IPS-20b (cell line): ENCODE data around the gene PPP3R2.

Source experiments
- H3K27ac ChIP-seq: one replicate; pipeline ENCODE4 v1.5.1; 2013; ENCODE audit warnings: low read length
- H3K27me3 ChIP-seq: 2 replicates; pipeline ENCODE4 v1.6.1; 2013; ENCODE audit warnings: mild to moderate bottlenecking, low read length, inconsistent platforms; ENCODE audit not compliant: insufficient read depth
- H3K36me3 ChIP-seq: 2 replicates; pipeline ENCODE4 v1.6.1; 2013; ENCODE audit warnings: low read depth, mild to moderate bottlenecking, inconsistent platforms, low read length, moderate library complexity; ENCODE audit not compliant: insufficient read depth
- H3K4me1 ChIP-seq: 2 replicates; pipeline ENCODE4 v1.6.1; 2013; ENCODE audit warnings: mild to moderate bottlenecking, control low read depth, inconsistent platforms, low read length, moderate library complexity; ENCODE audit not compliant: insufficient read depth
- H3K4me3 ChIP-seq: 2 replicates; pipeline ENCODE4 v1.5.1; 2013; ENCODE audit warnings: mild to moderate bottlenecking, low read length, inconsistent platforms
- H3K9ac ChIP-seq: 2 replicates; pipeline ENCODE4 v1.6.1; 2013; ENCODE audit warnings: low read depth, mild to moderate bottlenecking, inconsistent platforms, low read length, moderate library complexity
- H3K9me3 ChIP-seq: 2 replicates; pipeline ENCODE4 v1.6.1; 2013; ENCODE audit warnings: mild to moderate bottlenecking, low read depth, low read length, inconsistent platforms; ENCODE audit not compliant: insufficient read depth

The PPP3R2 gene, protein sequence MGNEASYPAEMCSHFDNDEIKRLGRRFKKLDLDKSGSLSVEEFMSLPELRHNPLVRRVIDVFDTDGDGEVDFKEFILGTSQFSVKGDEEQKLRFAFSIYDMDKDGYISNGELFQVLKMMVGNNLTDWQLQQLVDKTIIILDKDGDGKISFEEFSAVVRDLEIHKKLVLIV

DNA sequence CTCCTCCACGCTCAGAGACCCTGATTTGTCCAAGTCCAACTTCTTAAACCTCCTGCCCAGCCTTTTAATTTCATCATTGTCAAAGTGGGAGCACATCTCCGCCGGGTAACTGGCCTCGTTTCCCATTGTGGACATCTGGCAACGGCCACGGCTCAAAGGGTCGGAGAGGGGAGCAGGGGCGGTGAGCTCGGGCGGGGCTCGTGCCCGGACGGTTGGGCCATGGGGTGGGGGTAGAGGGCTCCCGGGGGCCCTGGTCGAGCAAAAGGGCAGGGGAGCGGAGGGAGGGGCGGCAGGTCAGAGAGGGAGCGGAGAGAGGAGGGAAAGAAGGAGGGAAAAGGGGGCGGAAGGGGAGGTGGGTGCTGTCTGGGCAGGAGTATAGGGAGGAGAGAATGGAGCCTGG lies at the start of gene PPP3R2:
TSS of gene PPP3R2 (minus strand) at position 174 of the 400 bp plus-strand sequence. CDS start at position 126, 48 bp downstream.
- no peaks in the 10 kb centered on the region for H3K36me3 ChIP-seq
- no peak within 1 kb of the TSS for H3K9ac ChIP-seq
- no peak within 1 kb of the TSS for H3K27ac ChIP-seq
- H3K9me3 ChIP-seq: no peaks in the 10 kb centered on the region
- no peaks in the 10 kb centered on the region for H3K27me3 ChIP-seq
- no peak within 1 kb of the TSS for H3K4me3 ChIP-seq
- 0 out of 2 replicates have a peak, but pooled peaks cover 3% of the 10 kb centered on the region for H3K4me1 ChIP-seq

DNA sequence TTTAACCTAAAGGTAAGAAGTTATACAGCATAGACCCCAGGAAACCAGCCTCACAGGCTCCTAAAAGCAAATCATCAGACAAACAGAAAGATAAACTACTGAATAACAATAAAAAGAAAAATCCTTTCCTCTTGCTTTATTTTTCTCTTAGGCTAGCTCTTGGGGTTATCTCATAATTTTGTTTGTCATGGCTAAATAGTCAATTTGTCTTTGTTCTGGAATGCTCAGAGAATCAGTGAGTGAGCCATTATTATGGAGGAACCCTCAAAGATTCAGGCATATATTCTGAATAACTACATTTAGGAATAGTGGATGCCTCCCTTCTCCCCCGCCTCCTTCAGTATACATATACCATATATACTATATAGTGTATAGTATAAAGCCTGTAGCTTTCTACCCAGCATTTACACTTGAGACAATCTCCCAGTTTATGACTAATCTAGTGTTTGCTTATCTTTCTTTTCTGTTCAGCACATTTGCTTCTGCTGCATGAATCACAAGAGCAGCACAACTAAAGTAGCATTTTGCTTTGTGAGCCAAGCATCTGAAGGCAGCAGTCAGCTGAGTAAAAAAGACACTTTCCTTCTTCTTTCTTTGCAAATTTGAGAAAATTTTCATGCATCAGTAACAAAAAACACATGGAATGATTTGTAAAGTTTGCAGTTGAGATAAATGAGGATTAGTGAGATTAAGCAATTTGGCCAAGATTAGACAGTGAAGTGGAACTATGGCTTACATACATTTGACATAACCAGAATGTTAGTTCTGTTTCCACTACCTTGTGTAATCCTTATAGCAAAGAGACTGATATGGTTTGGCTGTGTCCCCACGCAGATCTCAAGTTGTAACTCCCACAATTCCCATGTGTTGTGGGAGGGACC lies 45.3 kb upstream of the PPP3R2 start:
- Histone ChIP-seq H3K9ac (no peak overlapping the region), H3K27me3 (no peaks in the 10 kb centered on the region), H3K4me3 (no peak overlapping the region), H3K9me3 (peaks cover 7% of the 10 kb centered on the region; the same call in 1 of the 2 replicates), H3K27ac (no peak overlapping the region), H3K36me3 (no peaks in the 10 kb centered on the region), H3K4me1 (no peaks in the 10 kb centered on the region)

DNA sequence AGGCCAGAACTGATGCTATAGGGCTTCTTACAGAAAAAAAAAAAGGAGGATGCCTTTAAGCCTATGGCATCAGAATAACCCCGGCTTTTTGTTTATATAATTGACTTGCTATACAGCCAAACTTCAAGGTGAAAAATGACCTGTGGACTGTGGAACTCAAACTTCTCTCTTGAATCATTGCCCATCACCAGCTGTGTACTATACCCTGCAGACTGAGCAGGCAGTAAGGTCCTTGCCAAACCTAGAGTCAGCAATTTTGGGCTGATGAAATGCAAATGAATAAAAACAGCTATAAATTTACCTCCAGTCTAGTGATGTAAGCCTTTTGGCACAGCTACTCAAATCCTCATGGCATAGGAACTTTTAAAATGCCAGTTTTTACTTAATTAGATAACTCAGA lies 44.5 kb upstream of the PPP3R2 start:
- Histone ChIP-seq H3K27me3 (no peaks in the 10 kb centered on the region), H3K36me3 (no peaks in the 10 kb centered on the region), H3K9ac (no peak overlapping the region), H3K9me3 (peaks cover 7% of the 10 kb centered on the region; the same call in 1 of the 2 replicates), H3K4me3 (no peak overlapping the region), H3K27ac (no peak overlapping the region), H3K4me1 (no peaks in the 10 kb centered on the region)

DNA sequence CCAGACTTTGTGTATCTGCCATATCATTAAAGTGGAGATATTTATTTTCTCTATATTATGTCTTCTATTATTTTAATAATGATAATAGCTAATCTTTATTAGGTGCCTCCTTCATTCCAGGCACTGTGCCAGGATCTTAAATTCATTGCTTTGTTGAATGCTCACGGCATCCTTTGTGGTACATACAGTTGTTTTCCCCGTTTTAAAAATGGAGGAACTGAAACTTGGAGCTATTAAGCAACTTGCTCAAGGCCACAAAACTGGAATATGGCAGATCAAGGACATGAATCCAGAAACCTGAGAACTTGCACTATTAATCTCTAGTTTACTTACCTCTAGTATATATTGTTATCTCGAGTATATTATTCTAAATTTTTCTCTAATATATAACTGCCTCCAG lies 41.5 kb upstream of the PPP3R2 start:
- Histone ChIP-seq H3K9ac (no peak overlapping the region), H3K36me3 (no peaks in the 10 kb centered on the region), H3K4me3 (no peak overlapping the region), H3K27me3 (no peaks in the 10 kb centered on the region), H3K9me3 (no peaks in the 10 kb centered on the region), H3K4me1 (no peaks in the 10 kb centered on the region), H3K27ac (no peak overlapping the region)

DNA sequence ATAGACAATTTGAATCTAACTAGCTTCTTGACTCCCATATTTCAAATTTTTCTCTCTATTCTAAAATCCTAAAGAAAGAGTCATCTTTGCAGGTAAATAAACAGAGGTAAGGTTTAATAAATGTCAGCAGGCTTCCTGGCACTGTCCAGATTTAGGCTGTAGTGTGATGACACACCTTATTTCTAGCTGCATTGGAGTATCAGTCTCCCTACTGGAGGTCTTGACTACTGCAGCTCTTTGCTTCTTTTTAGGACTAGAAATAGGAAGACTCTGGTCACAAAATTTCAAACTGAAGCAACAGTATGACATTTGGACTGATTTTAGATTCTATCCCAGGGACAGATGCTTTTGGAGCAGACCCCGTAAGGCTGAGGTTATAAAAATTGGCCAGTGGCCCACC lies 40.7 kb upstream of the PPP3R2 start:
- Histone ChIP-seq H3K27me3 (no peaks in the 10 kb centered on the region), H3K9me3 (no peaks in the 10 kb centered on the region), H3K27ac (no peak overlapping the region), H3K4me1 (no peaks in the 10 kb centered on the region), H3K36me3 (no peaks in the 10 kb centered on the region), H3K4me3 (no peak overlapping the region), H3K9ac (no peak overlapping the region)

DNA sequence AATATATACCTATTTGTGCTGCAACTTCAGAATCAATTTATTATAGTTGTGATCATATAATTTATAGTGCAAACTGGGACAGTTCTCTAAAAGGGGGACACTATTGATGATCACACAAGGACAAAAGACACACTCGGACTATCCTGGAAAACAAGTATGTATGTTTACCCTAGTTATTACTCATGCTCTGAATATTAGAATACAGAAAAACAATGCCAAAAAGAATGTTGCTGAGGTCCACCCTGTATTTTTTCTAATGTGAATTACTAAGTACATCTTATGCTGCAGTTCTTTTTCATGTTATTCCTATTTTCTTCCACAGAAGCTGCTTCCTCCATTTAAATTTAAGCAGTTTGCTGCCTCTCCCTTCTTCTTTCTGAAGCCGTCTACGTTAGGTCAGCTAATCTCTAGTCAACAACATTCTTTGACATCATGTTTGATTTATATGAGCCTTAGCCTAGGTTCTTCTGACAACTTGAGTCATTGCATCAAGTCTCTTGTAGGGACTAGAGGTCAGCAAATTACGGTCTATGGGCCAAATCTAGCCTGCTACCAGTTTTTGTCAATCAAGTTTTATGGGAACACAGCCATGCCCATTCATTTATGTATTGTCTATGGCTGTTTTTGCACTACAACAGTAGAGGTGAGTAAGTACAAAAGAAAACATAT lies 40.1 kb upstream of the PPP3R2 start:
- H3K4me1 ChIP-seq: no peaks in the 10 kb centered on the region

DNA sequence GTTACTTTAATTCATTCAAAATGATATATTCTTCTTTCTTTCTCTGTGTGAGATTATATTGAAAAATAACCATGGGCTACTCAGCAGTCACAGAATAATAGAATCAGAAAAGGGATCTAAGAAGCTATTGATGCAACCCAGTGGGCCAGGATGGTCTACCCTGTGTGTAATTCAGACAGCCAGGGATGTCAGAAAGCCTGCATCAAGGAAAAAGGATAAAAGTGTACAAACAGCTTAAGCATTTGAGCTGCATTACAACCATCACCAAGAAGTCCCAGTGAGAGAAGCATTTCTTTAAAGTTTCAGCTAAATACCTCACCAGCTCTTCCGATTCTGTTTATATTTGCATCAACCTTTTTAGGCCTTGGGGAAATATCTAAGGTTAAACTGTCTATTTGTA lies 37.8 kb upstream of the PPP3R2 start:
- H3K4me1 ChIP-seq: no peaks in the 10 kb centered on the region

More for the DNA sequence above, 40.1 kb upstream of the PPP3R2 start:
- Histone ChIP-seq H3K27ac (no peak overlapping the region), H3K9me3 (no peaks in the 10 kb centered on the region), H3K27me3 (no peaks in the 10 kb centered on the region), H3K9ac (no peak overlapping the region), H3K36me3 (no peaks in the 10 kb centered on the region), H3K4me3 (no peak overlapping the region)

DNA sequence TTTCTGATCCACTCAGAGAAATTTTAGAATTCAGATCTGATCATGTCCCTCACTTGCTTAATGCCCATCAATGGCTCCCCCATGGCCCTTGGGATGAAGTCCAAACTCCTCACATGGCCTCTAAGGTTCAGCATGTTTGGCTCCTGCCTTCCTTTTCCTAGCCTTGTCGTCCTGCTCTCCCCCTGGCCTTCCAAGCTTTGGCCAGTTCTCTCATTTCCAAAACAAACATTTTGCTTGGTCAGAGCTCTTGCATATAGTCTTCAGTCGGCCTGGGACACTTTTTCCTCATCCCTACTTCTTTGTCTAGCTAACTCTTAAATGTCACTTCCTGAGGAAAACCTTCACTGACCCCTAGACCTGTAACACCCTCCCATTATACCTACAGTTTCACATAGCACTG lies 37.1 kb upstream of the PPP3R2 start:
- Histone ChIP-seq H3K27ac (no peak overlapping the region), H3K27me3 (no peaks in the 10 kb centered on the region), H3K4me1 (no peaks in the 10 kb centered on the region), H3K9ac (no peak overlapping the region), H3K4me3 (no peak overlapping the region), H3K36me3 (no peaks in the 10 kb centered on the region), H3K9me3 (no peaks in the 10 kb centered on the region)

More for the DNA sequence above, 37.8 kb upstream of the PPP3R2 start:
- H3K27ac ChIP-seq: no peak overlapping the region
- no peaks in the 10 kb centered on the region for H3K36me3 ChIP-seq
- H3K4me3 ChIP-seq: no peak overlapping the region
- H3K9me3 ChIP-seq: no peaks in the 10 kb centered on the region
- no peaks in the 10 kb centered on the region for H3K27me3 ChIP-seq
- H3K9ac ChIP-seq: no peak overlapping the region

DNA sequence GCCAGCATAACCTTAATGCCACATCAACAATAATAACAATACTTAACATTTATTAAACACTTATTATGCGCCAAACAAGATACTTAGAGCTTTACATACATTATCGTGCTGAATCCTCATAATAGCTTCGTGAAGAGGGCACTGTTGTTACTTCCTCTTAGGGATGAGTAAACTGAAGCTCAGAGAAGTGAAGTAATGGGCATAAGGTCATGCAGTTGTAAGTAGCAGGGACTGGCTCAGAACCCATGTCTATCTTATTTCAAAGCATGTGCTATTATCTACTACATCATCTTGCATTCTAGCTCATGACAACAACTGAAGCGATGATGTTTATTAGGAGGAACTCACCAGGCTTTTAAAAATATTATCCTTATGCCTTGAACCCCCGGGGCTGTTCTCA lies 34.9 kb upstream of the PPP3R2 start:
- Histone ChIP-seq H3K36me3 (no peaks in the 10 kb centered on the region), H3K9me3 (no peaks in the 10 kb centered on the region), H3K27me3 (no peaks in the 10 kb centered on the region), H3K4me1 (no peaks in the 10 kb centered on the region), H3K9ac (no peak overlapping the region), H3K27ac (no peak overlapping the region), H3K4me3 (no peak overlapping the region)

DNA sequence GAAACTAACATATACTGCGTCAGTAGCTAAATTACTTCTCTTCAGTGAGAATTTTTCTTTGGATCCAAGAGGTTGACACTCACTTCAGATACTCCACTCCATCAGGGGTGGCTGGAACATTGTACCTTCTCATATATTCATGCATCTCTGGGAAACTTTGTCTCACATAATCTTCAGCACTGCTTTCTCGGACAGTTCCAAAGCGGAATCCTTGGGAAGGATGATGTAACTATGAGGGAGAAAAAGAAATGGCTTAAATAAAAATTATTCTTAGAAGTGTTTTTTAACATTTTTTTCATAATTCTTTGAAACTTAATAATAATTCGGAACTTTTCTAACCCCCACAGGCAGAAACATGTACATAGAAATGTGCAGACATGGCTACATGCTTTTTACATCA lies 33.4 kb upstream of the PPP3R2 start:
- no peaks in the 10 kb centered on the region for H3K4me1 ChIP-seq
- no peaks in the 10 kb centered on the region for H3K9me3 ChIP-seq
- no peak overlapping the region for H3K4me3 ChIP-seq
- no peak overlapping the region for H3K9ac ChIP-seq
- no peaks in the 10 kb centered on the region for H3K36me3 ChIP-seq
- H3K27me3 ChIP-seq: no peaks in the 10 kb centered on the region
- H3K27ac ChIP-seq: no peak overlapping the region

DNA sequence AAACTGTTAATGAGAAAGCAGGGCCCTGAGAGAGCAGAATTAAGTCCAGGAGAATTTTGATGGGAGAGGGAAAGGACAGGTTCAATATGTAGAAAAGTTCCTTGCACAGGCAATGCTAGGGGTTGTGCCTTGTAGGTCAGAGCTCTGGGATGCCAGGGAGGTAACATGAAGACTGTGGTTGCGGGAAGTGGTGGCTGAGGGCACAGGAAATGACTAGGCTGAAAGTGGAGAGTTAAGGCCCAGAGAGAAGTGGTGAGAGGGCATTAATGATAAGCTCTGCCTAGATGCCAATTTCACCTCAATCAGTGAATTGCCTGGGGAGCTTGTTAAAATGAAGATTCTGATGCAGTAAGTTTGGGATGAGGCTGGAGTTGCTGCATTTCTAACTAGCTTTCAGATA lies 31.5 kb upstream of the PPP3R2 start:
- no peak overlapping the region for H3K4me3 ChIP-seq
- H3K27me3 ChIP-seq: no peaks in the 10 kb centered on the region
- no peaks in the 10 kb centered on the region for H3K4me1 ChIP-seq
- no peak overlapping the region for H3K27ac ChIP-seq
- H3K36me3 ChIP-seq: no peaks in the 10 kb centered on the region
- no peaks in the 10 kb centered on the region for H3K9me3 ChIP-seq
- no peak overlapping the region for H3K9ac ChIP-seq

DNA sequence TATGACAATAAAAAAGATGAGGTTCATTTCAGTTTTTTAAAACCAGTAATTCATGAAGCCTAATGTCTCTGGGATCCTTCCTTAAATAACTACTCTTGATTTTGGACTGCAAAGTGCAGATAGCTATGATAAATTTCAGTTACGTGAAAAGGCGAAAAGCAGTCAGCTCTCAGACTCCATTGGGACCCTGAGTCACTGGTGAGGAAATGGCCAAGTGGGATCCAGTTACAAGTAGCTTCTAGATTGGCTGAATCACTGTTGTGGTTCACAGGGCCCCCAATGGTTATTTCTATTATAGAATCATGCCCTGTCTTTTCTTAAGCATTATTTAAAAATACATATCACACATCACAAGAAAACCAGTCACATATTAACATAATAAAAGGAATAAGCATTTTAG lies 31.1 kb upstream of the PPP3R2 start:
- no peaks in the 10 kb centered on the region for H3K9me3 ChIP-seq
- no peak overlapping the region for H3K27ac ChIP-seq
- H3K36me3 ChIP-seq: no peaks in the 10 kb centered on the region
- no peaks in the 10 kb centered on the region for H3K27me3 ChIP-seq
- H3K9ac ChIP-seq: no peak overlapping the region
- no peak overlapping the region for H3K4me3 ChIP-seq
- H3K4me1 ChIP-seq: no peaks in the 10 kb centered on the region
